ENCODE results near the gene RDH5. TPM values are rescaled to one million over a fixed set of nuclear protein-coding genes. Genes with fewer than 3 reads are reported as not detected.
A peak's percentile ranks its signal among the peaks of the same experiment; 100 is the strongest.

The RDH5 gene
- total and polyA plus RNA-seq, 4 experiments from 2014 or later, result 1.4 to 32.5 (median 15.9) TPM

DNA sequence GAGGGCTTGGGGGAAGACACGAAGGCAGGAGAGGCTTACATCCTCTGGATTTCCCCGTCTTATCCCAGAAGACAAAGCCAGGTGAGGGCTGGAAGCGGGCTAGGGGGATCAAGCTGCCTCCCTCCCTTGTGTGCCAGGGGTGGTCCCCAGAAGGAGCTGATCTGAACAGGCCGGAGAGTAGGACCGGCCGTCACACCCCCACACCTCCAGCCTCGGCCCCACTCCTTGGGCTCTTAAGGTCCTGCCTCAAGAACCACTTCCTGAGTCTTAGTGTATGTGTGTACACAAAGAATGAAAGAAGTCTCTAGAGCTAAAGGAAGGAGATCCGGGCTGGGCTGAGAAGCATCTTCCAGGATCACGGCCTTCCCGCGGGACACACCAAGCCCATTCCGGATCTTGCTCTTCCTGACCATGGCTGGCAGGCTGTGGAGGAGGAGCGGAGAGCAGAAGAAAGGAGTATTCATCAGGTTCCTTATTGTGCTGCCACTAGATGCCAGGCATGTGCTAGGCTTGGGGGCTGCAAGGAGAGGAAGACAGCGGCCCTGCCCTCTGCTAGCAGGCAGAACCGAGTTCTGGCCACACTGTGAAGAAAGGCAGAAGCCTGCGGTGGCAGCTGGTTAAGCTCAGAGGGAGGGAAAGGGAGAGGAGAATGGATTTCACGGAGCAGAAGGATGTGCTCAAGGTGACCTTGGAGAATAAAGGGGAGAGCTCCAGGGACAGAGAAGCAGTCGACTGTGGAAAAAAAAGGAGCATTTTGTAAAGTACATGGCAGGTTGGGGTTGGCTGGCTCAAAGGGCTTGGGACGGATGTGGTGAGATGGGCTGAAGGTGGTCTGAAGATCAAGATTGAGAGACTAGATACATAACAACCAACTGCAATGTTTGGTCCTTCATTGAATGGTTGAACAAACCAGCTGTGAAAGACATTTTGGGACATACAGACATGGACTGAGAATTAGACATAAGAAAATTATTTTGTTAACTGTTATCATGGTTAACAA lies 9.9 kb downstream of the RDH5 start:
- peak overlapping the region; percentile 91 to 94 (median 91) for H3K4me3 Mint-ChIP-seq
- POLR2A ChIA-PET (ENCODE audit: partially characterized antibody), result interaction anchor here (0.7 to 3.5 kb wide), 25 partner anchors 8 to 603 kb away, joined by 3 to 42 read pairs (median 5); partner anchors contain the start of genes ANKRD52, BLOC1S1, DNAJC14 and ESYT1
- no peaks in the 10 kb centered on the region for H3K9me3 ChIP-seq (ENCODE audit: control insufficient read depth in 1 of 2, low read length in 2 of 2)
- no peaks in the 10 kb centered on the region for H3K27me3 ChIP-seq (ENCODE audit: insufficient read depth, low read length)
- CTCF ChIA-PET (ENCODE audit: partially characterized antibody), result interaction anchor here (0.8 to 4.7 kb wide), 9 partner anchors 9 to 734 kb away, joined by 3 to 57 read pairs (median 4); partner anchors contain the start of gene BLOC1S1
- H3K27me3 Mint-ChIP-seq, result no peaks in the 10 kb centered on the region
- peaks cover 27 to 44% (median 36%) of the 10 kb centered on the region in 4 donors for H3K4me1 Mint-ChIP-seq
- peaks cover 4 to 15% of the 10 kb centered on the region in 2 donors for H3K36me3 Mint-ChIP-seq
- H3K4me3 ChIP-seq (ENCODE audit: low read length in 2 of 2), result peak overlapping the region; percentile 79 to 86
- H3K36me3 ChIP-seq (ENCODE audit: insufficient read depth, low read length), result no peaks in the 10 kb centered on the region
- peaks cover 28% of the 10 kb centered on the region for H3K4me1 ChIP-seq (ENCODE audit: insufficient read depth, low read length)
- DNase-seq, result peak in 3 of 5 donors; percentile 20 to 39 (median 31)
- H3K9me3 Mint-ChIP-seq, result peaks cover 0 to 1% (median 0%) of the 10 kb centered on the region in 8 donors
- intact Hi-C loops (cut with micrococcal nuclease), result loop anchor here (1.0 to 10.0 kb wide), 3 partner anchors 8 to 735 kb away; partner anchors contain the start of genes BLOC1S1 and SPRYD4
- peak overlapping the region; percentile 60 for H3K27ac ChIP-seq (ENCODE audit: low read depth, low read length)
- peak overlapping the region; percentile 75 to 97 (median 95) for H3K27ac Mint-ChIP-seq

DNA sequence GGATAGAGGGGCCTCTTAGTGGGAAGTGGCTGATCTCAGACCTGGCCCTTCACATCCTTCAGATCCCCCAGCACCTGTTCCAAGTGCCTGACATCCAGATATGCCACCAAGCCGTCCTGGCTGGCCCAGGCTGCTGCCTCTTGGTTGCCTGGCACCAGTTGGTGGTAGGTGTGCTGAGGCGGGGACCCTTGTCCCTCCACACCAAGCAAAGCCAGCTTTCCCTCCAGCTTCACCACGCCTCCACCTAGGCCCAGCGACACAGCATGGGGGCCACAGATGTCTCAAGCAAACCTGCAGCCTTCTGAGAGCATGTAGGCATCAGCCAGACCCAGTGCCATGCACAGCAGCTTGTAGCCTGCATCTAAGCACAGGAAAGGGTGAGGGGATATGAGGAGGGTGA lies 12.1 kb downstream of the RDH5 start:
- Mint-ChIP-seq H3K9me3 (peaks cover 0 to 1% (median 0%) of the 10 kb centered on the region in 8 donors), H3K36me3 (peaks cover 0 to 7% of the 10 kb centered on the region in 2 donors), H3K27ac (peak overlapping the region in 4 of 7 donors; percentile 8 to 46 (median 18)), H3K4me1 (peaks cover 18 to 37% (median 26%) of the 10 kb centered on the region in 4 donors), H3K4me3 (peak overlapping the region in 1 of 8 donors; percentile 21), H3K27me3 (no peaks in the 10 kb centered on the region)
- Histone ChIP-seq H3K27me3 (ENCODE audit: insufficient read depth, low read length) (no peaks in the 10 kb centered on the region), H3K9me3 (ENCODE audit: control insufficient read depth in 1 of 2, low read length in 2 of 2) (no peaks in the 10 kb centered on the region), H3K4me3 (ENCODE audit: low read length in 2 of 2) (no peak overlapping the region), H3K4me1 (ENCODE audit: insufficient read depth, low read length) (peaks cover 26% of the 10 kb centered on the region), H3K27ac (ENCODE audit: low read depth, low read length) (no peak overlapping the region), H3K36me3 (ENCODE audit: insufficient read depth, low read length) (no peaks in the 10 kb centered on the region)
- ChIA-PET POLR2A (ENCODE audit: partially characterized antibody) (interaction anchor here (0.7 kb wide), 1 partner anchor 17 kb away, joined by 3 read pairs; no protein-coding TSS in a partner anchor), CTCF (ENCODE audit: partially characterized antibody) (no interaction called here)
- DNase-seq, result no peak
- intact Hi-C loops (cut with micrococcal nuclease), result loop anchor here (10.0 kb wide), 1 partner anchor 733 kb away; the partner anchor contains the start of gene SPRYD4

DNA sequence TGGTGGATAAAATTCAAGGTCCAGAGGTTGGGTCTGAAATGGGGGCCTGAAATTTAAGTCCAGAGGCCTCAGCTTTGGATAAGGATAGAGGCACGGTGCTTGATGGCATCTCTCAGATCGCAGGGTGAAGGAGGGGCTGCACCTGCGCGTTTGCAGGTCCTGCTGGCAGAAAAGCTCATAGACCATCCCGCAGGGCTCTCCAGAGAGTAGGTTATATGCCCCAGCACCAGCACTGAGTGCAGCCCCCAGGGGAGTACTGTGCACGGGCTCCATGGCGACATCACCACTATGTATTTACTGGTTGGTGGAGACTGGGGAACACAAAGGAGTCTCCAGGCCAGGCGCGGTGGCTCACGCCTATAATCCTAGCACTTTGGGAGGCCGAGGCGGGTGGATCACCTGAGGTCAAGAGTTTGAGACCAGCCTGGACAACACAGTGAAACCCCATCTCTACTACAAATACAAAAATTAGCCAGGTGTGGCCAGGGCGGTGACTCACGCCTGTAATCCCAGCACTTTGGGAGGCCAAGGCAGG lies 12.9 kb downstream of the RDH5 start:
- no peak overlapping the region for H3K27ac Mint-ChIP-seq
- peaks cover 21 to 40% (median 27%) of the 10 kb centered on the region in 4 donors for H3K4me1 Mint-ChIP-seq
- Histone ChIP-seq H3K4me1 (ENCODE audit: insufficient read depth, low read length) (peaks cover 27% of the 10 kb centered on the region), H3K36me3 (ENCODE audit: insufficient read depth, low read length) (no peaks in the 10 kb centered on the region), H3K9me3 (ENCODE audit: control insufficient read depth in 1 of 2, low read length in 2 of 2) (no peaks in the 10 kb centered on the region), H3K4me3 (ENCODE audit: low read length in 2 of 2) (no peak overlapping the region), H3K27me3 (ENCODE audit: insufficient read depth, low read length) (no peaks in the 10 kb centered on the region), H3K27ac (ENCODE audit: low read depth, low read length) (no peak overlapping the region)
- H3K9me3 Mint-ChIP-seq, result peaks cover 0 to 1% (median 0%) of the 10 kb centered on the region in 8 donors
- no peak overlapping the region for H3K4me3 Mint-ChIP-seq
- DNase-seq, result no peak
- ChIA-PET POLR2A (ENCODE audit: partially characterized antibody) (interaction anchor here (1.3 kb wide), 1 partner anchor 8 kb away, joined by 3 read pairs; no protein-coding TSS in a partner anchor), CTCF (ENCODE audit: partially characterized antibody) (no interaction called here)
- intact Hi-C loops (cut with micrococcal nuclease), result loop anchor here (10.0 kb wide), 1 partner anchor 732 kb away; the partner anchor contains the start of gene SPRYD4
- peaks cover 0 to 5% of the 10 kb centered on the region in 2 donors for H3K36me3 Mint-ChIP-seq
- H3K27me3 Mint-ChIP-seq, result no peaks in the 10 kb centered on the region

DNA sequence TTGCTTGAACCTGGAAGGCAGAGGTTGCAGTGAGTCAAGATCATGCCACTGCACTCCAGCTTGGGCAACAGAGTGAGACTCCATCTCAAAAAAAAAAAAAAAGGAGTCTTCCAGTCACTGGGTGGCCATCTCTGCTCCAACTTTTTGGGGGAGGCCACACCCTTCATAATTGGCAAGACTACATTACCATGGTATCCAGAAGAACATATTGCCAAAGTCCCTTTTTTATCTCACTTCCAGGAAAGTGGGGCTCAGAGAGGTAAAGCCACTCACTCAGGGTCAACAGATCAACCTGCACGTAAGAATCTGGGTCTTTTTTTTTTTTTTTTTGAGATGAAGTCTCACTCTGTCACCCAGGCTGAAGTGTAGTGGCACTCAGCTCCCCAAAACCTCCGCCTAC lies 13.7 kb downstream of the RDH5 start:
- Mint-ChIP-seq H3K4me1 (peaks cover 25 to 44% (median 32%) of the 10 kb centered on the region in 4 donors), H3K27ac (no peak overlapping the region), H3K27me3 (no peaks in the 10 kb centered on the region), H3K9me3 (peaks cover 0 to 1% (median 0%) of the 10 kb centered on the region in 8 donors), H3K4me3 (no peak overlapping the region), H3K36me3 (peaks cover 0 to 5% of the 10 kb centered on the region in 2 donors)
- Histone ChIP-seq H3K36me3 (ENCODE audit: insufficient read depth, low read length) (no peaks in the 10 kb centered on the region), H3K4me1 (ENCODE audit: insufficient read depth, low read length) (peaks cover 29% of the 10 kb centered on the region), H3K9me3 (ENCODE audit: control insufficient read depth in 1 of 2, low read length in 2 of 2) (no peaks in the 10 kb centered on the region), H3K27me3 (ENCODE audit: insufficient read depth, low read length) (no peaks in the 10 kb centered on the region), H3K4me3 (ENCODE audit: low read length in 2 of 2) (no peak overlapping the region), H3K27ac (ENCODE audit: low read depth, low read length) (no peak overlapping the region)
- DNase-seq, result no peak
- POLR2A ChIA-PET (ENCODE audit: partially characterized antibody), result interaction anchor here (1.3 kb wide), 1 partner anchor 9 kb away, joined by 3 read pairs; no protein-coding TSS in a partner anchor
- intact Hi-C loops (cut with micrococcal nuclease), result loop anchor here (10.0 kb wide), 1 partner anchor 731 kb away; the partner anchor contains the start of gene SPRYD4
- CTCF ChIA-PET (ENCODE audit: partially characterized antibody), result no interaction called here

DNA sequence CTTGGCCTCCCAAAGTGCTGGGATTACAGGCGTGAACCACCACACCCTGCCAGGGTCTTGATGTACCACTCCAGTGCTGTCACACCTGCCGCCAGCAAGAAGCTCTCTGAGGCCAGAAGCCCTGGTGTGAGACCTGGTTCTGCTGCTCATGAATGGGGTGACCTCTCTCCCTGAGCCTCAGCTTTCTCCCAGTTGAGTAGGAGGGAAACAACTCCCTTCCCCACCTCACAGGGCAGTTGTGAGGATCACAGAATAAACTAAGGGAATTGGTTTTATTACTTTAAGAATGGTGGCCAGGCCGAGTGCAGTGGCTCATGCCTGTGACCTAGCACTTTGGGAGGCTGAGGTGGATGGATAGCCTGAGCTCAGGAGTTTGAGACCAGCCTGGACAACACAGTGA lies 14.4 kb downstream of the RDH5 start:
- peaks cover 26% of the 10 kb centered on the region for H3K4me1 ChIP-seq (ENCODE audit: insufficient read depth, low read length)
- Mint-ChIP-seq H3K9me3 (no peaks in the 10 kb centered on the region), H3K27ac (peak overlapping the region in 1 of 7 donors; percentile 17), H3K4me1 (peaks cover 25 to 39% (median 31%) of the 10 kb centered on the region in 4 donors), H3K27me3 (no peaks in the 10 kb centered on the region), H3K36me3 (peaks cover 0 to 3% of the 10 kb centered on the region in 2 donors), H3K4me3 (no peak overlapping the region)
- no peak overlapping the region for H3K4me3 ChIP-seq (ENCODE audit: low read length in 2 of 2)
- no peaks in the 10 kb centered on the region for H3K27me3 ChIP-seq (ENCODE audit: insufficient read depth, low read length)
- H3K9me3 ChIP-seq (ENCODE audit: control insufficient read depth in 1 of 2, low read length in 2 of 2), result no peaks in the 10 kb centered on the region
- no peak overlapping the region for H3K27ac ChIP-seq (ENCODE audit: low read depth, low read length)
- DNase-seq, result no peak
- CTCF ChIA-PET (ENCODE audit: partially characterized antibody), result interaction anchor here (0.8 to 1.3 kb wide), 3 partner anchors 10 to 83 kb away, joined by 3 to 4 read pairs (median 3); partner anchors contain the start of genes ORMDL2 and SARNP
- H3K36me3 ChIP-seq (ENCODE audit: insufficient read depth, low read length), result no peaks in the 10 kb centered on the region
- intact Hi-C loops (cut with micrococcal nuclease), result loop anchor here (10.0 kb wide), 1 partner anchor 730 kb away; the partner anchor contains the start of gene SPRYD4
- POLR2A ChIA-PET (ENCODE audit: partially characterized antibody), result no interaction called here

DNA sequence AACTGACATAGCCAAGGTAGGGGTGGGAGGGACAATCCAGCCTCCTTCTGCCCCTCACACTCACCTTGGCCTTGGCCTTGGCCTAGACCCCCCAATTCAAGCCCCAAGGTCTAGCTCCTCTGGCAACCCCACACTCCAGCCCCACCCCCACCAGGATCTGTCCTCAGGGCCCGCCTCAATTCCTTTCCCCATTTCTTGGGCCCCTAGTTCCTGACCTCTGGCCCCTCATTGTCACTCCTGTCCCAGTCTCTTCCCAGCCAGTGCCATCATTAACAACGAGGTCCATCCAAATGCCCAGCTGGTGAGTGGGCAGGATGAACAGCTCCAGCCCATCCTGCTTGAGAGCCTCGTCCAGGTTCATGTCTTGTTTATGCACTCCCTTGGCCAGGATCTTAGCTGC lies 15.9 kb downstream of the RDH5 start:
- Mint-ChIP-seq H3K36me3 (no peaks in the 10 kb centered on the region), H3K4me3 (no peak overlapping the region)

More for the DNA sequence above, 15.9 kb downstream of the RDH5 start:
- Histone ChIP-seq H3K9me3 (ENCODE audit: control insufficient read depth in 1 of 2, low read length in 2 of 2) (no peaks in the 10 kb centered on the region), H3K27ac (ENCODE audit: low read depth, low read length) (no peak overlapping the region), H3K27me3 (ENCODE audit: insufficient read depth, low read length) (no peaks in the 10 kb centered on the region), H3K36me3 (ENCODE audit: insufficient read depth, low read length) (no peaks in the 10 kb centered on the region), H3K4me1 (ENCODE audit: insufficient read depth, low read length) (peaks cover 15% of the 10 kb centered on the region), H3K4me3 (ENCODE audit: low read length in 2 of 2) (no peak overlapping the region)
- Mint-ChIP-seq H3K27ac (peak overlapping the region in 4 of 7 donors; percentile 30 to 50 (median 39)), H3K9me3 (no peaks in the 10 kb centered on the region), H3K4me1 (peaks cover 14 to 25% (median 18%) of the 10 kb centered on the region in 4 donors), H3K27me3 (no peaks in the 10 kb centered on the region)
- ChIA-PET CTCF (ENCODE audit: partially characterized antibody) (interaction anchor here (5.3 kb wide), 1 partner anchor 12 kb away, joined by 61 read pairs; no protein-coding TSS in a partner anchor), POLR2A (ENCODE audit: partially characterized antibody) (interaction anchor here (13.3 kb wide), 1 partner anchor 195 kb away, joined by 201 read pairs; the partner anchor contains the start of genes DGKA and PYM1)
- DNase-seq, result no peak
- intact Hi-C loops (cut with micrococcal nuclease), result loop anchor here (5.0 to 10.0 kb wide), 3 partner anchors 89 to 729 kb away; partner anchors contain the start of genes PA2G4 and SPRYD4

Data from CD4-positive, alpha-beta memory T cell (primary cell).